MM.1S (cell line): ENCODE results near the gene COX15.
"Not testable (repeated sequence)": the region's sequence is repeated elsewhere in the genome, so short reads cannot be mapped to it uniquely, and the experiment has no call there.

Experiments
- DNase-seq: peaks from one replicate; pipeline ENCODE4 v3.0.0-alpha.2; 2015
- H2AFZ ChIP-seq: fragments of 300-600 bp; sonication (generic); 2 replicates; pipeline ENCODE4 v1.6.0; 2016; ENCODE audit warnings: antibody characterized with exemption, low read length
- H3F3A ChIP-seq: fragments of 300-600 bp; sonication (generic); 2 replicates; pipeline ENCODE4 v1.6.1; 2016; ENCODE audit warnings: mild to moderate bottlenecking, antibody characterized with exemption, low read length, moderate library complexity, mixed read lengths; ENCODE audit not compliant: insufficient read depth
- H3K27ac ChIP-seq: fragments of 300-600 bp; sonication (generic); 2 replicates; pipeline ENCODE4 v1.5.1; 2016; ENCODE audit warnings: mild to moderate bottlenecking, low read length
- H3K27me3 ChIP-seq: fragments of 300-600 bp; sonication (generic); replicated peaks from 2 replicates; pipeline ENCODE4 v1.6.0; 2016; ENCODE audit warnings: low read length; ENCODE audit not compliant: insufficient read depth
- H3K36me3 ChIP-seq: fragments of 300-600 bp; sonication (generic); replicated peaks from 2 replicates; pipeline ENCODE4 v1.6.1; 2016; ENCODE audit warnings: mild to moderate bottlenecking, low read length, mixed read lengths; ENCODE audit not compliant: insufficient read depth
- H3K4me1 ChIP-seq: fragments of 300-600 bp; sonication (generic); 2 replicates; pipeline ENCODE4 v1.6.1; 2016; ENCODE audit warnings: low read length, mixed read lengths
- H3K4me2 ChIP-seq: fragments of 300-600 bp; sonication (generic); 2 replicates; pipeline ENCODE4 v1.6.0; 2016; ENCODE audit warnings: low read depth, low read length
- H3K4me3 ChIP-seq: fragments of 300-600 bp; sonication (generic); 2 replicates; pipeline ENCODE4 v1.5.1; 2016; ENCODE audit warnings: low read length, mixed read lengths
- H3K79me2 ChIP-seq: fragments of 300-600 bp; sonication (generic); 2 replicates; pipeline ENCODE4 v1.6.1; 2016; ENCODE audit warnings: mixed run types, low read length, mixed read lengths
- H3K9ac ChIP-seq: fragments of 300-600 bp; sonication (generic); 2 replicates; pipeline ENCODE4 v1.6.1; 2016; ENCODE audit warnings: low read length, mixed read lengths
- H3K9me2 ChIP-seq: fragments of 300-600 bp; sonication (generic); replicated peaks from 2 replicates; pipeline ENCODE4 v1.6.1; 2016; ENCODE audit warnings: mild to moderate bottlenecking, low read length, mixed read lengths; ENCODE audit not compliant: insufficient read depth
- H3K9me3 ChIP-seq: fragments of 300-600 bp; sonication (generic); replicated peaks from 2 replicates; pipeline ENCODE4 v1.6.1; 2016; ENCODE audit warnings: mild to moderate bottlenecking, low read length, mixed read lengths; ENCODE audit not compliant: insufficient read depth
- H4K20me1 ChIP-seq: fragments of 300-600 bp; sonication (generic); 2 replicates; pipeline ENCODE4 v1.6.1; 2016; ENCODE audit warnings: mild to moderate bottlenecking, low read length, moderate library complexity, mixed read lengths; ENCODE audit not compliant: insufficient read depth
- EZH2 ChIP-seq: fragments of 300-600 bp; sonication (generic); optimal IDR thresholded peaks from 2 replicates; pipeline ENCODE3; 2017; ENCODE audit warnings: low read depth, mild to moderate bottlenecking, antibody characterized with exemption, low read length, mixed read lengths
- EZH2phosphoT487 ChIP-seq: fragments of 300-600 bp; sonication (generic); IDR thresholded peaks from 2 replicates; pipeline ENCODE4 v1.6.1; 2018; ENCODE audit warnings: antibody characterized with exemption, low read length
- TF ChIP-seq, protein P1 (sequence below): fragments of 300-600 bp; sonication (generic); IDR thresholded peaks from 2 replicates; pipeline ENCODE4 v1.5.1; 2016; ENCODE audit warnings: antibody characterized with exemption, low read length, mixed read lengths

COX15 gene

DNA sequence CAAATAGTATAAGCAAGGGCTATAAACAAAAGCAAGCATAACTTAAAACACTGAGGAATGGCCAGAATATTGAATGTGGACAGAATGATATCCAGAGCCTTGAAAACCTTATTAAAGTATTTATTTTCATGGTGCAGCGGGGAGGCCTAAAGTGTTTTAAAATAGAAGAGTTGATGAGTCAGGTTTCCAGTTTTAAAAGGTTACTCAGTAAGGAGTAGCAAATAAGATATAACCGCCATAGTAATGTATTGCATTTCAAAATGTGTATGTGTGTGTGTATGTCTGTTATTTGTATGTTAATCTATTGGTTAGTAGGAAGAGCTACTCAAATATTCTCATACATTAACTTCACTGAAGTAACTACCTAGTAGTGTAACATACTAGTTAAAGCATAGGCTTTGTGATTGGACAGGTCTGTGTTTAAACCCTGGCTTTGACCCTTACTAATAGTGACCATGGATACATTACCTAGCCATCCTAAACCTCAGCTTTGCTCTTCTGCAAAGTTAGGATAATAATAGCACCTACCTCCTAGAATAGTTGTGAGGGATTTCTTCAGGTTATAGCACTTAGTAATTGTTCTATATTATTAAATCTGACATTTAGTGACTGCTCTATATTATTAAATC is 17.0 kb upstream of the COX15 start:
- Histone ChIP-seq H3K4me2 (no peak overlapping the region), H3K36me3 (peaks cover 9% of the 10 kb centered on the region), H2AFZ (no peak overlapping the region), H3K27ac (no peak overlapping the region), H3K79me2 (0 out of 2 replicates have a peak, but pooled peaks cover 7% of the 10 kb centered on the region), H3K9me3 (no peaks in the 10 kb centered on the region), H3F3A (no peaks in the 10 kb centered on the region; the same call in 1 of the 2 replicates), H3K4me1 (no peaks in the 10 kb centered on the region), H3K27me3 (no peaks in the 10 kb centered on the region), H3K9ac (no peak overlapping the region), H3K9me2 (no peaks in the 10 kb centered on the region), H3K4me3 (no peak overlapping the region), H4K20me1 (no peaks in the 10 kb centered on the region)
- no peak for DNase-seq
- TF ChIP-seq, protein P1, sequence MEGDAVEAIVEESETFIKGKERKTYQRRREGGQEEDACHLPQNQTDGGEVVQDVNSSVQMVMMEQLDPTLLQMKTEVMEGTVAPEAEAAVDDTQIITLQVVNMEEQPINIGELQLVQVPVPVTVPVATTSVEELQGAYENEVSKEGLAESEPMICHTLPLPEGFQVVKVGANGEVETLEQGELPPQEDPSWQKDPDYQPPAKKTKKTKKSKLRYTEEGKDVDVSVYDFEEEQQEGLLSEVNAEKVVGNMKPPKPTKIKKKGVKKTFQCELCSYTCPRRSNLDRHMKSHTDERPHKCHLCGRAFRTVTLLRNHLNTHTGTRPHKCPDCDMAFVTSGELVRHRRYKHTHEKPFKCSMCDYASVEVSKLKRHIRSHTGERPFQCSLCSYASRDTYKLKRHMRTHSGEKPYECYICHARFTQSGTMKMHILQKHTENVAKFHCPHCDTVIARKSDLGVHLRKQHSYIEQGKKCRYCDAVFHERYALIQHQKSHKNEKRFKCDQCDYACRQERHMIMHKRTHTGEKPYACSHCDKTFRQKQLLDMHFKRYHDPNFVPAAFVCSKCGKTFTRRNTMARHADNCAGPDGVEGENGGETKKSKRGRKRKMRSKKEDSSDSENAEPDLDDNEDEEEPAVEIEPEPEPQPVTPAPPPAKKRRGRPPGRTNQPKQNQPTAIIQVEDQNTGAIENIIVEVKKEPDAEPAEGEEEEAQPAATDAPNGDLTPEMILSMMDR, result no peak
- TF ChIP-seq EZH2phosphoT487, result no peak
- no peak for TF ChIP-seq EZH2

DNA sequence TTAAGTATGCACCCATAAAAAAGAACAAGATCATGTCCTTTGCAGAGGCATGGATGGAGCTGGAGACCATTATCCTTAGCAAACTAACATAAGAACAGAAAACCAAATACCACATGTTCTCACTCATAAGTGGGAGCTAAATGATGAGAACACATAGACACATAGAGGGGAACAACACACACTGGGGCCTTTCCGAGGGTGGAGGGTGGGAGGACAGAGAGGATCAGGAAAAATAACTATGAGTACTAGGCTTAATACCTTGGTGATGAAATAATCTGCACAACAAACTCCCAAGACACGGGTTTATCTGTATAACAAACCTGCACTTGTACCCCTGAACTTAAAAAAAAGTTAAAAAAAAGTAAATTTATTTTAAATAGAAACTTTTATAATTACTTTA is 14.2 kb upstream of the COX15 start:
- not testable (repeated sequence) for H3K4me1 ChIP-seq, H3K9ac ChIP-seq, H3K9me3 ChIP-seq, H3K79me2 ChIP-seq, H3K4me3 ChIP-seq, H4K20me1 ChIP-seq, H3K27me3 ChIP-seq, H2AFZ ChIP-seq, H3K27ac ChIP-seq, DNase-seq, H3K9me2 ChIP-seq, H3K4me2 ChIP-seq, H3F3A ChIP-seq
- peaks cover 13% of the 10 kb centered on the region for H3K36me3 ChIP-seq

DNA sequence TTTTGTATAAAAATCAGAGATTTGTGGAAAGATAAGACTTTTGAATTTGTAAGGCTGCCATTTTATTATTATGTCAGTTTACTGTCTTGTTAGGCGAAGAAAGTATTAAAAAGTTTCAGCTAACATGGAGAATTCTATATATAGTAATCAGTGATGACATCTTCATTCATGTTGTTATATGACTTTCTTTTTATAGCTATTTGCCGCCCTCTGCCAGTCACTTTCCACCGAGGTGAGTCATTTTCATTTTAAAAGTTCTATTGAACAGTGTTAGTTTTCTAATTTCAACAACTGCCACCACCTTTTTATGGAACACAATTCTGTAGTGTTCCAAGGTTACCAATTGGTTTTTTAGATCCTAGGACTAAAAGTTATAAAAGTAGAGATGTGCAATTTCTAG is 11.9 kb upstream of the COX15 start:
- TF ChIP-seq, protein P1, result no peak
- no peak for TF ChIP-seq EZH2
- no peak for TF ChIP-seq EZH2phosphoT487
- peaks cover 20% of the 10 kb centered on the region for H3K36me3 ChIP-seq
- no peaks in the 10 kb centered on the region for H3K9me2 ChIP-seq

DNA sequence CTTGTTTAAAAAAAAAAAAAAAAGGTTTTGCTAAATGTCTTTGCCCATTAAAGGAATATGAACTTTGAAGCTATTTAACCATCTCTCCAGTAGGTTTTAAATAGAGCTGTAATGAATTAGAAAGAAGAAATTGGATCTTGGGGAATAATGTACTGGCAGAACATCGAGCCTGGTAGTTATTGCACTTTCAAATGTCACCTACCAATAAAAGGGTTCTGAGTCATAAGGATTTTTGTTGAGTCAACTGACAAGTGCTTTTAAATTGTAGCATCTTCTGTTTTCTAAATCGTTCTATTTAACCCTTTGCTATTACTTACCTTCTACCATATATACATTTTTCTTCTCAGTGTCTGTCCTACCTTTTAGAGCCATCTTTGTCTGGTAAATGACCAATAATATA is 10.8 kb upstream of the COX15 start:
- Histone ChIP-seq H3K27ac (no peak overlapping the region), H3K79me2 (peaks cover 9% of the 10 kb centered on the region; the same call in 1 of the 2 replicates), H3K4me3 (no peak overlapping the region), H3K27me3 (no peaks in the 10 kb centered on the region), H3F3A (no peaks in the 10 kb centered on the region), H3K4me1 (no peaks in the 10 kb centered on the region), H3K9me2 (no peaks in the 10 kb centered on the region), H3K9me3 (no peaks in the 10 kb centered on the region), H3K36me3 (peaks cover 20% of the 10 kb centered on the region), H2AFZ (no peak overlapping the region), H3K4me2 (no peak overlapping the region), H3K9ac (no peak overlapping the region), H4K20me1 (no peaks in the 10 kb centered on the region)
- no peak for DNase-seq
- TF ChIP-seq EZH2 (no peak), EZH2phosphoT487 (no peak)
- TF ChIP-seq, protein P1, result no peak

More for the DNA sequence above, 11.9 kb upstream of the COX15 start:
- no peaks in the 10 kb centered on the region; the same call in 1 of the 2 replicates for H3F3A ChIP-seq
- no peaks in the 10 kb centered on the region for H3K4me1 ChIP-seq
- H3K27ac ChIP-seq, result no peak overlapping the region
- no peak overlapping the region for H3K4me3 ChIP-seq
- DNase-seq, result no peak
- no peak overlapping the region for H3K4me2 ChIP-seq
- H3K79me2 ChIP-seq, result peaks cover 11% of the 10 kb centered on the region; the same call in 1 of the 2 replicates
- H3K9ac ChIP-seq, result no peak overlapping the region
- no peak overlapping the region for H2AFZ ChIP-seq
- no peaks in the 10 kb centered on the region for H4K20me1 ChIP-seq
- H3K27me3 ChIP-seq, result no peaks in the 10 kb centered on the region
- H3K9me3 ChIP-seq, result no peaks in the 10 kb centered on the region
